Ascending aorta (tissue), 2 donors: ENCODE results near the gene LYRM4. TPM values are rescaled to one million over a fixed set of nuclear protein-coding genes. Genes with fewer than 3 reads are reported as not detected.

Source experiments
- DNase-seq, 2 donors: peaks; one replicate each; pipeline ENCODE4 v3.0.0-alpha.2; 2019; ENCODE audit warnings: low spot score in 2 of 2
- H3K27ac ChIP-seq, 2 donors: fragments of 200-600 bp; sonication (generic); one replicate each; pipeline ENCODE4 v1.5.1; 2016 to 2017; ENCODE audit warnings: mild to moderate bottlenecking in 1 of 2
- H3K27me3 ChIP-seq: fragments of 200-600 bp; sonication (generic); one replicate; pipeline ENCODE4 v1.5.1; 2017
- H3K36me3 ChIP-seq, 2 donors: fragments of 200-600 bp; sonication (generic); one replicate each; pipeline ENCODE4 v1.5.1; 2016
- H3K4me1 ChIP-seq, 2 donors: fragments of 200-600 bp; sonication (generic); one replicate each; pipeline ENCODE4 v1.5.1; 2016 to 2017; ENCODE audit warnings: mild to moderate bottlenecking in 1 of 2
- H3K4me3 ChIP-seq, 2 donors: fragments of 200-600 bp; sonication (generic); one replicate each; pipeline ENCODE4 v1.5.1; 2016 to 2017; ENCODE audit warnings: mild to moderate bottlenecking in 1 of 2
- H3K9me3 ChIP-seq, 2 donors: fragments of 200-600 bp; sonication (generic); one replicate each; pipeline ENCODE4 v1.5.1; 2016
- CTCF ChIP-seq, 3 experiments: fragments of 200-600 bp in 2 of 3; fragments of 450-650 bp in 1 of 3; sonication (generic) in 2 of 3; IDR thresholded peaks; one replicate each; pipeline ENCODE4 v1.5.1; 2016 to 2019; ENCODE audit warnings: antibody characterized with exemption in 3 of 3, mild to moderate bottlenecking in 1 of 3, moderate library complexity in 1 of 3
- intact Hi-C: fragments of 100-400 bp; cut with DNase I; formaldehyde crosslinking; loops from one replicate; pipeline ENCODE4 v1.15.1; 2023
- total RNA-seq: library from RNA; depleted of rRNA; stranded (reverse); fragments of >200 nt; gene quantifications from one replicate; pipeline ENCODE4 v1.1.0, GENCODE V29; 2016

Gene LYRM4
- total RNA-seq, 1 donor from 2014 or later = 10.5 TPM

GRCh38 chr6:5217356-5217755 is 43.4 kb downstream of the LYRM4 start:
- Histone ChIP-seq H3K4me1 (peaks cover 6 to 17% of the 10 kb centered on the region in 2 donors), H3K27ac (no peak overlapping the region), H3K27me3 (no peaks in the 10 kb centered on the region), H3K9me3 (no peaks in the 10 kb centered on the region), H3K4me3 (no peak overlapping the region), H3K36me3 (no peaks in the 10 kb centered on the region)
- no peak for DNase-seq
- intact Hi-C loops = loop anchor here (10.0 kb wide), 1 partner anchor 213 kb away; the partner anchor contains the start of gene RPP40
- TF ChIP-seq CTCF (IDR thresholded peaks at IDR 0.05) = no peak

DNA sequence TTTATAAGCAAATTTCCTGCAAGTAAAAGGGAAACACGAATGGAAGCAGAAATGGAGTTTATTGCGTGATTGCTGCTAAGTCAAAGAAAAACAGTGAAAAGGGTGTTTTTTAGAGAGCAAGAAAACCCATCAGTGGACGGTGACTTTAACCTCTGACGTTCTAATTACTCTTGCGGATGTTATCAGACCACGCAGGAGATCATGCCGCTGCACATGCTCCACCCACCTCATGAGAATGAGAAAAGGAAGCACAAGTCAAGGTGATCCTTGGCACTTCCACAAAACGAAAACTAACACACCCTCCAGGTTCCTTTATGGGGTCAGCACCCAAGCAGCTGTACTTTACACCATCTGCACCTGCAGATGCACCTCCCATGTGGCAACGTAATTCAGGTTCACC is 45.0 kb downstream of the LYRM4 start:
- Histone ChIP-seq H3K9me3 (no peaks in the 10 kb centered on the region), H3K4me3 (no peak overlapping the region), H3K4me1 (peaks cover 6 to 17% of the 10 kb centered on the region in 2 donors), H3K36me3 (no peaks in the 10 kb centered on the region), H3K27ac (no peak overlapping the region), H3K27me3 (no peaks in the 10 kb centered on the region)
- TF ChIP-seq CTCF (IDR thresholded peaks at IDR 0.05) = no peak
- no peak for DNase-seq
- intact Hi-C loops = loop anchor here (2.0 to 10.0 kb wide), 2 partner anchors 73 to 211 kb away; partner anchors contain the start of gene RPP40

DNA sequence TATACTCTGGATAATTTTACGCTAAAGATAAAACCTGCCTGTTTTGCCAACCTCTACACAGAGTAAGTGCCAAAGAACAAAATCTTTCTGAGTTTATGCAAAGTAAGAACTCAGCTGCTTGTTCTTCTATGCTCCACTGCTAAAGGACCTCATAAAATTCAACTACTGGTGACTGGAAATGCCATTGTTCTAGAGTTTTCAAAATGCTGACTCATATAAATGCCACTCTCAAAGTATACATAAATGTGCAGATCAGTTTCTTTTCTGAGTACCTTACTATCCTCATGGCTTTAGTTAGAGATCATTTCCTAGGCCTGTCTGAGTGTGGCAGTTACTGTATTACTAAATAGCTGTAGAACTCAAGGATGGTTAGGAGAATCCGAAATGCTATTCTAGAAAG is 45.6 kb downstream of the LYRM4 start:
- intact Hi-C loops = loop anchor here (2.0 to 10.0 kb wide), 2 partner anchors 72 to 210 kb away; partner anchors contain the start of gene RPP40
- peak overlapping the region in 1 of 2 donors; percentile 36 for H3K4me3 ChIP-seq
- H3K9me3 ChIP-seq = no peaks in the 10 kb centered on the region
- DNase-seq = no peak
- no peaks in the 10 kb centered on the region for H3K27me3 ChIP-seq
- H3K27ac ChIP-seq = peak overlapping the region in 1 of 2 donors; percentile 3
- H3K36me3 ChIP-seq = no peaks in the 10 kb centered on the region
- H3K4me1 ChIP-seq = peaks cover 6 to 17% of the 10 kb centered on the region in 2 donors
- no peak for TF ChIP-seq CTCF (IDR thresholded peaks at IDR 0.05)

GRCh38 chr6:5214570-5215052 is 46.1 kb downstream of the LYRM4 start:
- H3K27ac ChIP-seq = peak overlapping the region; percentile 3 to 56
- H3K36me3 ChIP-seq = no peaks in the 10 kb centered on the region
- H3K9me3 ChIP-seq = no peaks in the 10 kb centered on the region
- no peaks in the 10 kb centered on the region for H3K27me3 ChIP-seq
- peak overlapping the region in 1 of 2 donors; percentile 36 for H3K4me3 ChIP-seq
- H3K4me1 ChIP-seq = peaks cover 6 to 17% of the 10 kb centered on the region in 2 donors
- TF ChIP-seq CTCF (IDR thresholded peaks at IDR 0.05) = peak; percentile 57 to 87 (median 71)
- peak in 1 of 2 donors; percentile 71 for DNase-seq
- intact Hi-C loops = loop anchor here (2.0 to 10.0 kb wide), 3 partner anchors 72 to 210 kb away; partner anchors contain the start of gene RPP40

- Histone ChIP-seq H3K4me3 (peak overlapping the region in 1 of 2 donors; percentile 36), H3K9me3 (no peaks in the 10 kb centered on the region), H3K36me3 (no peaks in the 10 kb centered on the region), H3K27me3 (no peaks in the 10 kb centered on the region), H3K27ac (peak overlapping the region in 1 of 2 donors; percentile 56), H3K4me1 (peaks cover 9 to 15% of the 10 kb centered on the region in 2 donors)
- intact Hi-C loops = loop anchor here (2.0 to 10.0 kb wide), 3 partner anchors 71 to 209 kb away; partner anchors contain the start of gene RPP40
- no peak for DNase-seq
- TF ChIP-seq CTCF (IDR thresholded peaks at IDR 0.05) = peak in 2 of 3 experiments; percentile 30 to 31
These were observed 46.9 kb downstream of the LYRM4 start for GRCh38 chr6:5213836-5214235.
